Adrenal gland (tissue), 12 donors: ENCODE results near the gene HAUS2. TPM values are rescaled to one million over a fixed set of nuclear protein-coding genes. Genes with fewer than 3 reads are reported as not detected.

Experiments
- DNase-seq, 7 donors: peaks; one replicate each; pipeline ENCODE4 v3.0.0-alpha.2; 2019 to 2020
- H3K27ac ChIP-seq, 5 donors: fragments of 200-600 bp; sonication (generic) in 4 of 5; 1 replicate in 3 of 5; 2 replicates in 2 of 5; pipeline versions ENCODE4 v1.5.1 to v1.8.0; 2016 to 2020; ENCODE audit warnings: mild to moderate bottlenecking in 1 of 5
- H3K27me3 ChIP-seq: fragments of 200-600 bp; 2 replicates; pipeline ENCODE4 v1.8.0; 2021
- H3K36me3 ChIP-seq, 2 donors: fragments of 200-600 bp; replicated peaks in 1 of 2; 1 replicate in 1 of 2; 2 replicates in 1 of 2; pipeline versions ENCODE4 v1.5.1 to v1.8.0; 2018 to 2022
- H3K4me1 ChIP-seq, 2 donors: fragments of 200-600 bp; replicated peaks in 1 of 2; 1 replicate in 1 of 2; 2 replicates in 1 of 2; pipeline versions ENCODE4 v1.5.1 to v1.8.0; 2018 to 2021
- H3K4me3 ChIP-seq, 4 donors: fragments of 200-600 bp; sonication (generic) in 3 of 4; one replicate each; pipeline ENCODE4 v1.5.1; 2016 to 2018
- H3K9me3 ChIP-seq, 3 donors: fragments of 200-600 bp; sonication (generic) in 1 of 3; replicated peaks in 1 of 3; 1 replicate in 2 of 3; 2 replicates in 1 of 3; pipeline versions ENCODE4 v1.5.1 to v1.8.0; 2016 to 2021
- CTCF ChIP-seq, 6 experiments: fragments of 450-650 bp in 4 of 6; fragments of 200-600 bp in 2 of 6; sonication (generic) in 1 of 6; IDR thresholded peaks; 1 replicate in 5 of 6; 2 replicates in 1 of 6; pipeline versions ENCODE4 v1.5.1 to v1.8.0; 2016 to 2021; ENCODE audit warnings: antibody characterized with exemption in 6 of 6, mild to moderate bottlenecking in 2 of 6, moderate library complexity in 1 of 6
- POLR2A ChIP-seq, 2 donors: fragments of 450-650 bp; IDR thresholded peaks; one replicate each; pipeline ENCODE4 v1.6.1; 2017; ENCODE audit warnings: antibody characterized with exemption in 2 of 2, mild to moderate bottlenecking in 2 of 2, moderate library complexity in 1 of 2
- WGBS, 4 donors: extraction: QIAGEN DNeasy Blood & Tissue Kit in 2 of 4; methylation state at CpG; one replicate each; pipeline versions ENCODE4 v1.1.5 to v1.1.7; 2013 to 2017; 5-methylcytosine and 5-hydroxymethylcytosine counted together
- intact Hi-C, 2 donors: fragments of 100-400 bp; cut with DNase I; formaldehyde crosslinking; loops; one replicate each; pipeline versions ENCODE4 v1.14.1 to v1.15.0; 2022 to 2023
- polyA plus RNA-seq, 3 donors: library from polyadenylated mRNA; stranded (reverse); fragments of 200-250 nt in 2 of 3; fragments of 350-450 nt in 1 of 3; fragmentation: Illumina TruSeq in 1 of 3; extraction: RNeasy Lipid Tissue Mini Kit (QIAGEN cat#74804) in 1 of 3; gene quantifications; one replicate each; pipeline ENCODE4 v1.2.3, GENCODE V29; 2013 to 2014
- total RNA-seq, 9 donors: library from RNA; depleted of rRNA in 4 of 9; stranded (reverse); fragments of >200 nt in 4 of 9; fragments of 120-200 nt in 1 of 9; fragmentation: NEBNext Ultra II Directional in 1 of 9; extraction: Animal tissue kit (Norgen Biotek cat#: 25700) in 1 of 9; gene quantifications; one replicate each; pipeline versions ENCODE4 v1.1.0 to v1.2.4, GENCODE V29; 2013 to 2023
- donor health status: healthy with polysubstance abuse.
- donor health status: Bipolar disorder and iron deficiency.
- donor health status: DM: yes; HTN: yes; CAD: no.
- donor health status: DM: no; HTN: no; CAD: no.
- donor health status: DM: no; HTN: no; CAD: no.
- donor health status: DM: yes; HTN: yes; CAD: no.

Gene HAUS2
- total and polyA plus RNA-seq, 12 donors = 5.8 to 57.9 (median 18.8) TPM

- Histone ChIP-seq H3K27ac (no peak overlapping the region), H3K4me3 (no peak overlapping the region), H3K4me1 (peaks cover 19 to 48% of the 10 kb centered on the region in 2 donors), H3K36me3 (no peaks in the 10 kb centered on the region), H3K27me3 (no peaks in the 10 kb centered on the region), H3K9me3 (no peaks in the 10 kb centered on the region)
- DNase-seq = no peak
- no peak for TF ChIP-seq POLR2A (IDR thresholded peaks at IDR 0.05)
- TF ChIP-seq CTCF (IDR thresholded peaks at IDR 0.05) = no peak
- intact Hi-C loops = no loop called here
- WGBS, 4 donors = 77 to 91% (median 82%) methylated on average over 2 of the region's 2 CpGs
These were observed 30.4 kb downstream of the HAUS2 start for GRCh38 chr15:42578984-42579537.

GRCh38 chr15:42581272-42581730 lies 32.7 kb downstream of the HAUS2 start:
- TF ChIP-seq POLR2A (IDR thresholded peaks at IDR 0.05) (peak in 1 of 2 donors; percentile 69), CTCF (IDR thresholded peaks at IDR 0.05) (no peak)
- intact Hi-C loops = no loop called here
- H3K27me3 ChIP-seq = no peaks in the 10 kb centered on the region
- H3K36me3 ChIP-seq = no peaks in the 10 kb centered on the region
- H3K4me3 ChIP-seq = peak overlapping the region in 1 of 4 donors; percentile 42
- H3K4me1 ChIP-seq = peaks cover 19 to 37% of the 10 kb centered on the region in 2 donors
- whole genome bisulfite sequencing, 4 donors = 1 to 3% (median 2%) methylated on average over 24 to 37 of the region's 37 CpGs
- H3K9me3 ChIP-seq = no peaks in the 10 kb centered on the region
- H3K27ac ChIP-seq = peak overlapping the region in 3 of 5 donors; percentile 30 to 74 (median 66)
- peak; percentile 67 to 90 (median 86) for DNase-seq

DNA sequence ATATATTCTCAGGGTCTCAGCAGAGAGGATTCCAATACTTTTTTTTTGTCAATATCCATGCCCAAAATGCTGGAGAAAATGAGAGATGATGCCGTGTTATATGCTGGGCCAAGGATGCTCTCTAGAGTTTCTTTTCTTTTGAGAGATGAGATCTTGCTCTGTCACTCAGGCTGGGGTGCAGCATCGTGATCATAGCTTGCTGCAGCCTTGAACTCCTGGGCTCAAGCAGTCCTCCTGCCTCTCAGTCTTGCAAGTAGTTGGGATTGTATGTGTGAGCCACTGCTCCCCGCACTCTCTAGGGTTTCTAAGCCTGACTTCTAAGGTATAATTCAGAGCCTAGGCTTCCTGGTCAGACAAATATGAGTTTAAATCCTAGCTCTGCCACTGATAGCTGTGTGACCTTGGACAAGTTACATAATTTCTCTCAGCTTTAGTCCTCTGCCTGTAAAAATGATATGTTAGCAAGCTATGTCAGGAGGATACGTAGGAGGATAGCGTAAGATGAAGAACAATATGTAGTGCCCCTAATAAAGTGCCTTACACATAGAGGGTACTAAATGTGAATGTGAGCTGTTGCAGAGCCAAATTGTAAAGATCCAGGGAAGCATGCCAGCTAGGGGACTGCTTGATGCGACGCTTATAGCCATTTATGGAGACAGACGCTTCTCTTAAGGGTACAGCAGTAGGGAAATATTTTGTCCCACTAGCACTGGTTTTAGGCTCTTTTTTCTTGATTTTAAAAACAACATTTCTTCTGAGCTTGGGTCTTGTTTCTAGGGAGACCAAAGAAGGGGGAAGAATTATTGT lies 34.1 kb downstream of the HAUS2 start:
- H3K36me3 ChIP-seq = no peaks in the 10 kb centered on the region
- DNase-seq = peak in 2 of 7 donors; percentile 14 to 37
- no peaks in the 10 kb centered on the region for H3K27me3 ChIP-seq
- no peak for TF ChIP-seq CTCF (IDR thresholded peaks at IDR 0.05)
- no peak for TF ChIP-seq POLR2A (IDR thresholded peaks at IDR 0.05)
- no peaks in the 10 kb centered on the region for H3K9me3 ChIP-seq
- peak overlapping the region in 1 of 5 donors; percentile 66 for H3K27ac ChIP-seq
- intact Hi-C loops = no loop called here
- WGBS, 4 donors = 41 to 55% (median 47%) methylated on average over 8 of the region's 8 CpGs
- H3K4me3 ChIP-seq = no peak overlapping the region
- H3K4me1 ChIP-seq = peaks cover 19 to 25% of the 10 kb centered on the region in 2 donors

- H3K36me3 ChIP-seq = no peaks in the 10 kb centered on the region
- H3K4me3 ChIP-seq = no peak overlapping the region
- intact Hi-C loops = no loop called here
- no peaks in the 10 kb centered on the region for H3K27me3 ChIP-seq
- TF ChIP-seq CTCF (IDR thresholded peaks at IDR 0.05) (no peak), POLR2A (IDR thresholded peaks at IDR 0.05) (no peak)
- peaks cover 18 to 19% of the 10 kb centered on the region in 2 donors for H3K4me1 ChIP-seq
- peak overlapping the region in 1 of 5 donors; percentile 22 for H3K27ac ChIP-seq
- H3K9me3 ChIP-seq = no peaks in the 10 kb centered on the region
- 59 to 70% (median 63%) methylated on average over 4 of the region's 4 CpGs for WGBS, 4 donors
- DNase-seq = no peak
These were observed 35.6 kb downstream of the HAUS2 start for GRCh38 chr15:42584031-42584765.
